Panc1 (cell line): ENCODE data around the gene CST9L. TPM values are rescaled to one million over a fixed set of nuclear protein-coding genes. Genes with fewer than 3 reads are reported as not detected.

Experiments used
- ATAC-seq: fragments of 200-7000 bp; cut with Tn5 transposase; 2 replicates; pipeline ENCODE4 v1.9.1; 2020; ENCODE audit warnings: mild to moderate bottlenecking, moderate library complexity
- Bru-seq: library from RNA; stranded (reverse); fragments of 400-500 nt; gene quantifications from one replicate; lab custom pipeline; 2021; lab: Mats Ljungman, UMichigan
- BruChase-seq, 2 experiments: library from RNA; stranded (reverse); fragments of 400-500 nt; gene quantifications; one replicate each; lab custom pipeline; 2021; lab: Mats Ljungman, UMichigan
- BruUV-seq: library from RNA; stranded (reverse); fragments of 400-500 nt; replicated peaks from 2 replicates; lab custom pipeline; 2021; lab: Mats Ljungman, UMichigan
- CTCF ChIA-PET: fragments of 300-600 bp; sonication (Branson Sonifier 250); formaldehyde crosslinking; loops from one replicate; lab custom pipeline; 2022; ENCODE audit warnings: antibody characterized with exemption; lab: Charles Lee
- POLR2A ChIA-PET: fragments of 300-600 bp; sonication (Branson Sonifier 250); formaldehyde crosslinking; loops from one replicate; lab custom pipeline; 2022; ENCODE audit warnings: antibody characterized with exemption; lab: Charles Lee
- DNase-seq: peaks from one replicate; pipeline ENCODE4 v3.0.0-alpha.2; 2010; ENCODE audit warnings: low read depth, low spot score
- H3K27ac ChIP-seq: 2 replicates; pipeline ENCODE4 v1.5.1; 2011; ENCODE audit warnings: mild to moderate bottlenecking, low read length, inconsistent platforms
- H3K27me3 ChIP-seq: fragments of 200-500 bp; sonication (Bioruptor generic); 2 replicates; pipeline ENCODE4 v1.6.0; 2014; ENCODE audit warnings: low read length, inconsistent platforms; ENCODE audit not compliant: control insufficient read depth, insufficient read depth
- H3K36me3 ChIP-seq: fragments of 200-500 bp; sonication (Bioruptor generic); 2 replicates; pipeline ENCODE4 v1.5.1; 2014; ENCODE audit warnings: inconsistent platforms, mild to moderate bottlenecking, low read length, moderate library complexity; ENCODE audit not compliant: control insufficient read depth, insufficient read depth
- H3K4me1 ChIP-seq: 2 replicates; pipeline ENCODE4 v1.5.1; 2011; ENCODE audit warnings: inconsistent platforms, mild to moderate bottlenecking, low read length, moderate library complexity; ENCODE audit not compliant: control insufficient read depth, insufficient read depth
- H3K4me3 ChIP-seq, 2 experiments: 2 replicates each; pipeline ENCODE4 v1.5.1; 2011 to 2012; ENCODE audit warnings: low read depth in 2 of 2, low read length in 2 of 2, mild to moderate bottlenecking in 2 of 2, inconsistent platforms in 1 of 2, moderate library complexity in 1 of 2
- H3K9me3 ChIP-seq: fragments of 200-500 bp; sonication (Bioruptor generic); 2 replicates; pipeline ENCODE4 v1.5.1; 2014; ENCODE audit warnings: low read depth, mild to moderate bottlenecking, inconsistent platforms, low read length, moderate library complexity; ENCODE audit not compliant: control insufficient read depth, insufficient read depth
- CTCF ChIP-seq: fragments of 450-650 bp; IDR thresholded peaks from 2 replicates; pipeline ENCODE4 v1.5.1; 2017; ENCODE audit warnings: mild to moderate bottlenecking
- POLR2AphosphoS5 ChIP-seq: IDR thresholded peaks from 2 replicates; pipeline ENCODE4 v1.6.1; 2012; ENCODE audit warnings: mild to moderate bottlenecking, low read depth, low read length, moderate library complexity
- SIN3A ChIP-seq: IDR thresholded peaks from 2 replicates; pipeline ENCODE4 v1.6.1; 2012; ENCODE audit warnings: low read depth, mild to moderate bottlenecking, low read length, moderate library complexity, borderline replicate concordance; ENCODE audit not compliant: insufficient read depth
- TCF7L2 ChIP-seq: IDR thresholded peaks from 2 replicates; pipeline ENCODE4 v1.6.1; 2011; ENCODE audit warnings: mild to moderate bottlenecking, low read depth, low read length, inconsistent platforms
- in situ Hi-C: cut with HindIII; loops from 2 replicates; pipeline ENCODE4 v1.10.0; 2016; ENCODE audit warnings: low sequenced_read_pairs, low pct_unique_long_range_greater_than_20kb
- intact Hi-C: fragments of 100-400 bp; cut with micrococcal nuclease; formaldehyde crosslinking; loops from one replicate; pipeline ENCODE4 v1.10.0; 2022; ENCODE audit not compliant: unreplicated experiment
- long read RNA-seq: library from polyadenylated mRNA; unstranded; transcript quantifications from one replicate; pipeline ENCODE4 v2.0.0, GENCODE V29; 2021; ENCODE audit not compliant: unreplicated experiment
- polyA plus RNA-seq: library from polyadenylated mRNA; unstranded; fragments of >200 nt; gene quantifications from one replicate; pipeline ENCODE4 v1.2.1, GENCODE V29; 2012; ENCODE audit warnings: missing spikeins; ENCODE audit not compliant: insufficient read length
- total RNA-seq: library from RNA; stranded (reverse); gene quantifications from one replicate; pipeline ENCODE4 v1.2.1, GENCODE V29; 2021; ENCODE audit not compliant: unreplicated experiment
- TF ChIP-seq, protein P1 (sequence below), 2 experiments: IDR thresholded peaks; 2 replicates each; pipeline ENCODE4 v1.6.1; 2011 to 2012; ENCODE audit warnings: low read depth in 2 of 2, control low read depth in 1 of 2, low read length in 1 of 2, mild to moderate bottlenecking in 1 of 2, moderate library complexity in 1 of 2; ENCODE audit not compliant: insufficient read depth in 1 of 2

The CST9L gene
- total RNA-seq (not detected), Bru-seq, nascent RNA (not detected), BruChase-seq, experiment 1, labeled RNA remaining after a 2-hour chase (not detected), BruChase-seq, experiment 2, labeled RNA remaining after a 6-hour chase (not detected)
- polyA plus RNA-seq = not detected
- long read RNA-seq = 0 reads

- Histone ChIP-seq H3K27me3 (no peaks in the 10 kb centered on the region), H3K27ac (no peak within 1 kb of the TSS), H3K36me3 (no peaks in the 10 kb centered on the region), H3K4me1 (no peaks in the 10 kb centered on the region), H3K4me3 (no peak within 1 kb of the TSS), H3K9me3 (no peaks in the 10 kb centered on the region)
- in situ Hi-C loops (no loop called here), intact Hi-C loops (no loop called here)
- no TSS peak for BruUV-seq
- CTCF ChIA-PET = no interaction called here
- ATAC-seq (no peak), DNase-seq (no peak)
- TF ChIP-seq, protein P1, sequence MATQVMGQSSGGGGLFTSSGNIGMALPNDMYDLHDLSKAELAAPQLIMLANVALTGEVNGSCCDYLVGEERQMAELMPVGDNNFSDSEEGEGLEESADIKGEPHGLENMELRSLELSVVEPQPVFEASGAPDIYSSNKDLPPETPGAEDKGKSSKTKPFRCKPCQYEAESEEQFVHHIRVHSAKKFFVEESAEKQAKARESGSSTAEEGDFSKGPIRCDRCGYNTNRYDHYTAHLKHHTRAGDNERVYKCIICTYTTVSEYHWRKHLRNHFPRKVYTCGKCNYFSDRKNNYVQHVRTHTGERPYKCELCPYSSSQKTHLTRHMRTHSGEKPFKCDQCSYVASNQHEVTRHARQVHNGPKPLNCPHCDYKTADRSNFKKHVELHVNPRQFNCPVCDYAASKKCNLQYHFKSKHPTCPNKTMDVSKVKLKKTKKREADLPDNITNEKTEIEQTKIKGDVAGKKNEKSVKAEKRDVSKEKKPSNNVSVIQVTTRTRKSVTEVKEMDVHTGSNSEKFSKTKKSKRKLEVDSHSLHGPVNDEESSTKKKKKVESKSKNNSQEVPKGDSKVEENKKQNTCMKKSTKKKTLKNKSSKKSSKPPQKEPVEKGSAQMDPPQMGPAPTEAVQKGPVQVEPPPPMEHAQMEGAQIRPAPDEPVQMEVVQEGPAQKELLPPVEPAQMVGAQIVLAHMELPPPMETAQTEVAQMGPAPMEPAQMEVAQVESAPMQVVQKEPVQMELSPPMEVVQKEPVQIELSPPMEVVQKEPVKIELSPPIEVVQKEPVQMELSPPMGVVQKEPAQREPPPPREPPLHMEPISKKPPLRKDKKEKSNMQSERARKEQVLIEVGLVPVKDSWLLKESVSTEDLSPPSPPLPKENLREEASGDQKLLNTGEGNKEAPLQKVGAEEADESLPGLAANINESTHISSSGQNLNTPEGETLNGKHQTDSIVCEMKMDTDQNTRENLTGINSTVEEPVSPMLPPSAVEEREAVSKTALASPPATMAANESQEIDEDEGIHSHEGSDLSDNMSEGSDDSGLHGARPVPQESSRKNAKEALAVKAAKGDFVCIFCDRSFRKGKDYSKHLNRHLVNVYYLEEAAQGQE (IDR thresholded peaks at IDR 0.05; ENCODE audit: insufficient read depth in 1 of 2, low read depth in 2 of 2, low read length in 1 of 2) = no peak
- TF ChIP-seq POLR2AphosphoS5 (no peak), SIN3A (no peak), CTCF (no peak), TCF7L2 (no peak)
- POLR2A ChIA-PET = no interaction called here
Observed at GRCh38 chr20:23568320-23568970, at the start of gene CST9L. Gene CST9L, minus strand, starts transcription at chr20:23568484. Its CDS starts 34 bp downstream, at chr20:23568450.

DNA sequence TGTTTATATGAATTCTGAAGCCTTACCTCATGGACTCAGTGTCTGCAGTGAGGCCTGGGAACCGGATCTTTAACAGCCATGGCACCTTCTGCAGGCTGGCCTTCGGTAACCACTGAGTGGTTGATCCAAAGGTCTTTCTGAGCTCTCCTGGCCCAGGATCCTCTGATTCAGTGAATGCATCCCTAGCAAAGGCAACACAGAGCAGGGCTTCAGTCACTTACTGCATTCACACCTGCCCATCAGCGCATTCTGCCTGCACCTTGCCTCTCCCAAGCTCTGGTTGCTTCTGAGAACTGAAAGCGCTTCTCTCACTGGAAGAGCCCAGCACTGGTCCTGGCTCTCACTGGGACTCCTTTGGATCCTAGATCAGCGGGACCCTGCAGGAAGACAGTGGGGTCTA, 45.9 kb upstream of the CST9L start:
- CTCF ChIA-PET = no interaction called here
- in situ Hi-C loops (no loop called here), intact Hi-C loops (loop anchor here (10.0 kb wide), 1 partner anchor 61 kb away; no protein-coding TSS in a partner anchor)
- Histone ChIP-seq H3K9me3 (no peaks in the 10 kb centered on the region), H3K27me3 (no peaks in the 10 kb centered on the region), H3K4me1 (no peaks in the 10 kb centered on the region), H3K36me3 (no peaks in the 10 kb centered on the region), H3K27ac (no peak overlapping the region), H3K4me3 (no peak overlapping the region)
- TF ChIP-seq POLR2AphosphoS5 (no peak), TCF7L2 (no peak), SIN3A (no peak), CTCF (no peak)
- TF ChIP-seq, protein P1 (IDR thresholded peaks at IDR 0.05; ENCODE audit: insufficient read depth in 1 of 2, low read depth in 2 of 2, low read length in 1 of 2) = no peak
- no peak for DNase-seq
- no peak for ATAC-seq
- POLR2A ChIA-PET = no interaction called here
- BruUV-seq = no TSS peak
